WI38 (cell line): ENCODE data around the gene HDDC2.

Experiments
- H3K4me3 ChIP-seq: 2 replicates; pipeline ENCODE4 v1.5.1; 2011; ENCODE audit warnings: low read depth, mild to moderate bottlenecking, control low read depth, low read length
- TF ChIP-seq, protein P1 (sequence below): IDR thresholded peaks from 2 replicates; pipeline ENCODE4 v1.5.1; 2012; ENCODE audit warnings: low read depth, mild to moderate bottlenecking, control low read depth, low read length

HDDC2 gene

DNA sequence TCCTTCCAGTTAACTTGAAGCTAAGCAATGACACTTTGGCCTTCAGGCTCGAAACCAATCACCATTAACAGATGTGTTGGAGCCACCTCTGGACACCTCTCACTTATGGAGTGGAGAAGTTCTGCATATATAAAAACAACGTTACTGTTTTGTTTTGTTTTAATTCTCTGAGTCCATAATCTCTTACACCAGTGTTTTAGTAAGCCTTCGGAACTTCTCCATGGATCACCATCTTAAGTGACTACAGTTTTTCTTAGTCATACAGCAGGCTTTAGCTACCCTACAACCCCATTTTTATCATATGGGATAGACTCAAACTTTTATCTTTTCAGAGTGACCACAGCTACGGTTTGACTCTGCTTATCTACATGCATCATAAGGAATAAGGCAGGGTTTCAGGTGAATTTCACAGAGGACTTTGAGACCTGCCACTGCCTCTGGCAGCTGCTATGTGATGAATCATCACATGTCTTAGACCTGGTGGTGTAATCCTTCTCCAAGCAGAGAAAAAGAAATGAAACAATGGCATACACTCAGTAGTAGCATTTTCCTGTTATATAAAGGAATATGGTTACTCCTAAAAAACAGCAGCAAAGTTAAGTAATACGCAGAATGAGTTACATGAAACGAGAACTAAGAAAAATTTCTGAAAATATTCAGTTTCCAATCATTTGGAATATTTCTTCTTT is 5.5 kb upstream of the HDDC2 start:
- TF ChIP-seq, protein P1, sequence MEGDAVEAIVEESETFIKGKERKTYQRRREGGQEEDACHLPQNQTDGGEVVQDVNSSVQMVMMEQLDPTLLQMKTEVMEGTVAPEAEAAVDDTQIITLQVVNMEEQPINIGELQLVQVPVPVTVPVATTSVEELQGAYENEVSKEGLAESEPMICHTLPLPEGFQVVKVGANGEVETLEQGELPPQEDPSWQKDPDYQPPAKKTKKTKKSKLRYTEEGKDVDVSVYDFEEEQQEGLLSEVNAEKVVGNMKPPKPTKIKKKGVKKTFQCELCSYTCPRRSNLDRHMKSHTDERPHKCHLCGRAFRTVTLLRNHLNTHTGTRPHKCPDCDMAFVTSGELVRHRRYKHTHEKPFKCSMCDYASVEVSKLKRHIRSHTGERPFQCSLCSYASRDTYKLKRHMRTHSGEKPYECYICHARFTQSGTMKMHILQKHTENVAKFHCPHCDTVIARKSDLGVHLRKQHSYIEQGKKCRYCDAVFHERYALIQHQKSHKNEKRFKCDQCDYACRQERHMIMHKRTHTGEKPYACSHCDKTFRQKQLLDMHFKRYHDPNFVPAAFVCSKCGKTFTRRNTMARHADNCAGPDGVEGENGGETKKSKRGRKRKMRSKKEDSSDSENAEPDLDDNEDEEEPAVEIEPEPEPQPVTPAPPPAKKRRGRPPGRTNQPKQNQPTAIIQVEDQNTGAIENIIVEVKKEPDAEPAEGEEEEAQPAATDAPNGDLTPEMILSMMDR = no peak
- H3K4me3 ChIP-seq = no peak overlapping the region

DNA sequence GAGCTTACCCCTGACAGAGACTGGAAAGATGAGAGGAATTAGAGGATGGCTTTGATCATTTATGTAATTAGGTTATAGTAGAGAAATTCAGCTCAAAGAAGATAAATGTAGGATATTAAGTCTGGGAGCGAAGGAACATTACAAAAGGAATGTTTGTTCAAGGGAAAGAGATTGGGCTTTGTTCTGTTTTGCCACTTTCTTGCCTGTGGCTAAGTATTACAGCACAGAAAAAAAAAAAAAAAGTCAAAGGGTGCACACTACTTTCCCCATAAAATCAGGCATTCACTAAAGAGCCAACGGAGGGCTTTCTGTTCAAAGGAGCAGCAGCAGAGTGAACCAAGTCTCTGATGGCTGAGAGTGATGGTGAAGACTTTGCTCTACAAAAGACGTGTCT is 5.0 kb upstream of the HDDC2 start:
- TF ChIP-seq, protein P1 = no peak
- no peak overlapping the region for H3K4me3 ChIP-seq

DNA sequence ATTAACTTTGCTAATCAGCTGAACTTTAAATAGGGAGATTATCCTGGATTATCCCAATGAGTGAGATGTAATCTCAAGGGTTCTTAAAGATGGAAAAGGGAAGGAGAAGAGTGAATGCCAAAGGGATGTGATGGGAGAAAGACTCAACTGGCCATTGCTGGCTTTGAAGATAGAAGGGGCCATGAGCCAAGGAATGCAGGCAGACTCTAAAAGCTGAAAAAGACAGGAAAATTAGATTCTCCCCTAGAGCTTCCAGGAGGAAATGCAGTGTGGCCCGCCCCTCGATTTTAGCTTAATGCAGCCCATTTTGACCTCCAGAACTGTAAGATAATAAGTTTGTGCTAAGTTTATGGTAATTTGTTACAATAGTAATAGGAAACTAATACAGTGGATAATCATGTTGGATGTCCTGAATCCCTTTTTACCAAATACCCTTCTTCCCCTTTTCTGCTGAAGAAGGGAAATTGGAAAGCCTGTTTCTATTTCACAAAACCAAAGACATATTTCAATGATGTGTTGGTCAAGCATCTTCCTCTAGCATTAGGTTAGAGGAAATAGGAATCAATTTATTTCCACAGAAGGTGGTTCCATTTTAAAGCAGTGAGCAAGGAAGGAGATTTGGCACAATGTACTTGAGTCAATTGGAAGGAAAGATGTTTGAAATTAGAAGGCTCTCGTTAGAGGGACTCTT is 3.3 kb upstream of the HDDC2 start:
- H3K4me3 ChIP-seq = no peak overlapping the region
- TF ChIP-seq, protein P1 = no peak

DNA sequence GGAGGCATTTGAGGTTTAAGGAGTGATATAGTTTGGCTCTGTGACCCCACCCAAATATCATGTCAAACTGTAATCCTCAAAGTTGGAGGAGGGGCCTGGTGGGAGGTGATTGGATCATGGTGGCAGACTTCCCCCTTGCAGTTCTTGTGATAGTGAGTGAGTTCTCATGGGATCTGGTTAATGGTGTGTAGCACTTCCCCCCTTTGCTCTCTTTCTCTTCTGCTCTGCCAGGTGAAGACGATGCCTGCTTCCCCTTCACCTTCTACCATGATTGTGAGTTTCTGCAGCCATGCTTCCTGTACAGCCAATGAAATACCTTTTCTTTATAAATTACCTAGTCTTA is 1.7 kb upstream of the HDDC2 start:
- TF ChIP-seq, protein P1 = no peak
- no peak overlapping the region for H3K4me3 ChIP-seq

DNA sequence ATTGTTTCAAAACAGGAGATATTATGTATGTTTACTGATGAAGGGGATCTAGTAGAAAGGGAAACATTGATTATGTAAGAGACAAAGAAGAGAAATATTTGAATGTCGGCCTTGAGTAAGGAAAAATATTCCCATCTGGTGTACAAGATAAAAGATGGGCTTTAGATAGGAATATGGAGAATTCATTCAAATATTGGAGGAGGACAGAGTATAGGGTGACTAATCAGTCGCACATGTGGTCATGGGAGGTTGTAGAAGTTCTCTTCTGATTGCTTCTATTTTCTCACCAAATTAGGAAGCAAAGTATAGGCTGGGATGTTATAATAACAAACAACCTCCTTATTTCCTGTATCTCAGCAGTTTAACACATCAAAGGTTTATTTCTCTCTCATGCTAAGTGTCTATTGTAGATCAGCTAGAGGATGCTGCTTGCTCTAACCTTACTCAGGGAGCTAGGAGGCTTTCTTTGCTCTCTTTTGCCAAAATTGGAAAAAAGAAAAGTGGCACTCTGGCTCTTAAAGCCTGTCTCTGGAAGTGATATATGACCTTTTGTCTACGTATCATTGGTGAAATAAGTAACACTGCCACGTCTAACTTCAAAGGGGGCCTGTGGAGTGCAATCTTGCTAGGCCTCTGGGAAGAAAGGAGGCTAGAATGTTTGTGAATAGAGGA is 1.2 kb upstream of the HDDC2 start:
- H3K4me3 ChIP-seq = no peak overlapping the region
- TF ChIP-seq, protein P1 = no peak

DNA sequence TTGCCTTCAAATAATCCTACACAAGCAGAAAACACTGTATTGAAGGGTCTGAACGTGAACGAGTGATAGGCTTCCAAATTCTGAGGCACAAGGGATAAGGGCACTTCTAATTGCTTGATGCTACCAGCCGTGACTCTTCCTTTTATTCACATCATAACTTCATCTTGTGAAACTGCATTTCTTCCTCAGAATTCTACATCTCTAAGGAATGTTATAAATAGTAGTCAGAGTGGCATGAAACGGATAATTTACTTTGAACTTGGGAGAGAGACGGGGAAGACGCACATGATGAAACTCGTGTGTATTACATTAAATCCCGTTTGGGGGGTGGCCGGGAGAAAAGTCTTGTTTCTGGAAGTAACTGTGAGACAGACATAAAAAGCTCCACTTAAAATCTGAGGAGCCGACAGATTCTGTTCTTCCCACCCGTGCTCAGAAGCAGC is 754 bp downstream of the HDDC2 start:
- TF ChIP-seq, protein P1 = no peak
- H3K4me3 ChIP-seq = peak overlapping the region; percentile 79

DNA sequence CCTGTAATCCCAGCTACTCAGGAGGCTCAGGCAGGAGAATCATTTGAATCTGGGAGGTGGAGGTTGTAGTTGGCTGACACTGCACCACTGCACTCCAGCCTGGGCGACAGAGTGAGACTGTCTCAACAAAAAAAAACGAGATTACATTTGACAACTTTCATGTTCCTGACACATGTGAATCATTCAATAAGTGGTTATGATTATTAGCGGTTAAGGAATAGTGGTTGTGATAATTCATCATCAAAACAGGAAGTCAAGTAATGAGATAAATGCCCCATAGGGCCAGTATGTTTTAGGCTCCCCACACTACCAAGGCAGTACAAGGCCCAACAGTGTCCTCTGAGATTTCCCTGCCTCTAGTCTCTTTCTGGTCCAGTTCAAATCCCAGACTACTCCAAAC is 2.5 kb downstream of the HDDC2 start:
- TF ChIP-seq, protein P1 = no peak
- H3K4me3 ChIP-seq = no peak overlapping the region
